GM12878 (cell line): ENCODE results near the gene GNPTAB. TPM values are rescaled to one million over a fixed set of nuclear protein-coding genes. Genes with fewer than 3 reads are reported as not detected.

Source experiments
- CEBPB ChIP-seq, 2 experiments: fragments of 150-350 bp in 1 of 2; IDR thresholded peaks; 2 replicates each; pipeline ENCODE4 v1.6.1; 2012 to 2014; ENCODE audit warnings: low read depth in 2 of 2, low read length in 2 of 2, borderline replicate concordance in 1 of 2, inconsistent platforms in 1 of 2
- NR2C2 ChIP-seq: IDR thresholded peaks from 2 replicates; pipeline ENCODE4 v1.6.1; 2011; ENCODE audit warnings: borderline replicate concordance, low read depth; ENCODE audit not compliant: control insufficient read depth, insufficient read length
- polyA plus RNA-seq, 11 experiments: library from polyadenylated mRNA; depleted of rRNA in 4 of 11; unstranded in 6 of 11; stranded (reverse) in 5 of 11; fragments of >200 nt; fragmentation: Nextera tagmentation in 4 of 11; fragmentation: Illumina TruSeq in 1 of 11; extraction: Ambion mirVana in 4 of 11; extraction: Trizol in 1 of 11; gene quantifications; 1 replicate in 1 of 11; 2 replicates in 10 of 11; pipeline versions ENCODE4 v1.2.1 to v1.2.3, GENCODE V29; 2011 to 2016; ENCODE audit warnings: inconsistent platforms in 2 of 11, missing spikeins in 2 of 11, low read depth in 1 of 11
- total RNA-seq, 4 experiments: library from RNA; depleted of rRNA in 3 of 4; stranded (reverse); fragments of >200 nt in 3 of 4; fragmentation: Illumina TruSeq in 1 of 4; extraction: Trizol in 1 of 4; gene quantifications; 2 replicates each; pipeline versions ENCODE4 v1.2.1 to v1.2.3, GENCODE V29; 2013 to 2021
- TF ChIP-seq, protein P1 (sequence below): fragments of 450-650 bp; IDR thresholded peaks from 2 replicates; pipeline ENCODE4 v1.6.1; 2017; ENCODE audit warnings: mild to moderate bottlenecking, moderate library complexity
- TF ChIP-seq, protein P2 (sequence below): fragments of 450-650 bp; IDR thresholded peaks from 2 replicates; pipeline ENCODE4 v1.6.1; 2018; ENCODE audit warnings: borderline replicate concordance, mild to moderate bottlenecking; ENCODE audit not compliant: partially characterized antibody

GNPTAB gene
- total and polyA plus RNA-seq, 10 of the 15 experiments (the other 5 are each of a cell fraction or from before 2014, with no cell fraction given), result 9.8 to 38.9 (median 35.3) TPM

DNA sequence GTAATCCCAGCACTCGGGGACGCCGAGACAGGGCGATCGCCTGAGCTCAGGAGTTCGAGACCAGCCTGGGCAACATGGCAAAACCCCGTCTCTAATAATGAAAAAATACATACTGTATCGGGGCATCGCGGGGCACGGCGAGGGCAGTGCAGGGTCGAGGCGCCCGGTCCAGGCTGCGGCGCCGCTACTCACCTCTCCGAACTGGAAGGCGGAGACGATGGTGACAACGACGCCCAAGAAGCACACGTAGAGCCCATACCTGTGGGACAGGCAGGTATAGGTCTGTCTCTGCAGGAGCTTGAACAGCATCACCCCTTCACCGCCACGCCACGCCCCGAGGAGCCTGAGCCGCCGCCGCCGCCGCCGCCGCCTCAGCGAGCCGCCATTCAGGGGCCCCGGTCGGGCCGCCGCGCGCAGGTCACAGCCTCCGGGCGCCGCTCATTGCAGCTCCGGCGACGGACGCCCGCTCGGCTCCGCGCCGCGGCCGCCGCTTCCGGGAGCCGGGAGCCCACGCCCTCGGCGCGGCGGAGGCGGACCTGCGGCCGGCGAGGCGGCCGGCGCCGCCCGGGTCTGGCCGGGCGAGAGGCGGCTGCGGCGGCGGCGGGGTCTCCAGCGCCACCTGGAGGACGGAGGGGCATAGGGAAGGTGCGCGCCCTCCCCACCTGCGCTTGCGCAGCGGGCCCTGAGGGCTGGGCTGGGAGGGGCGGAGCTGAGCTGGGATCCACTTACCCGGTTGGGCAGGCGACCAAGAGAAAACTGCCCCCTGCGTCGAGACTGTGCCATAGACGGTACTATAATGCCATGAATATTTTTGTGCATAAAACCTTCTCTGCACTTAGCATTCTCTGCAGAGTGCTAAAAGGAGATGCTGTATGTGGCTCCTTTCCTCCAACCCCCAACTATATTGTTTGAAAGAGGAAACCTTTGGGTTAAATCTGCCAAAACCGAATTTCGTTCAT lies at the start of gene GNPTAB (continued):
- no peak for TF ChIP-seq NR2C2
- TF ChIP-seq CEBPB (IDR thresholded peaks at IDR 0.05; ENCODE audit: borderline replicate concordance in 1 of 2, low read depth in 2 of 2, low read length in 2 of 2), result no peak
- TF ChIP-seq, protein P1, sequence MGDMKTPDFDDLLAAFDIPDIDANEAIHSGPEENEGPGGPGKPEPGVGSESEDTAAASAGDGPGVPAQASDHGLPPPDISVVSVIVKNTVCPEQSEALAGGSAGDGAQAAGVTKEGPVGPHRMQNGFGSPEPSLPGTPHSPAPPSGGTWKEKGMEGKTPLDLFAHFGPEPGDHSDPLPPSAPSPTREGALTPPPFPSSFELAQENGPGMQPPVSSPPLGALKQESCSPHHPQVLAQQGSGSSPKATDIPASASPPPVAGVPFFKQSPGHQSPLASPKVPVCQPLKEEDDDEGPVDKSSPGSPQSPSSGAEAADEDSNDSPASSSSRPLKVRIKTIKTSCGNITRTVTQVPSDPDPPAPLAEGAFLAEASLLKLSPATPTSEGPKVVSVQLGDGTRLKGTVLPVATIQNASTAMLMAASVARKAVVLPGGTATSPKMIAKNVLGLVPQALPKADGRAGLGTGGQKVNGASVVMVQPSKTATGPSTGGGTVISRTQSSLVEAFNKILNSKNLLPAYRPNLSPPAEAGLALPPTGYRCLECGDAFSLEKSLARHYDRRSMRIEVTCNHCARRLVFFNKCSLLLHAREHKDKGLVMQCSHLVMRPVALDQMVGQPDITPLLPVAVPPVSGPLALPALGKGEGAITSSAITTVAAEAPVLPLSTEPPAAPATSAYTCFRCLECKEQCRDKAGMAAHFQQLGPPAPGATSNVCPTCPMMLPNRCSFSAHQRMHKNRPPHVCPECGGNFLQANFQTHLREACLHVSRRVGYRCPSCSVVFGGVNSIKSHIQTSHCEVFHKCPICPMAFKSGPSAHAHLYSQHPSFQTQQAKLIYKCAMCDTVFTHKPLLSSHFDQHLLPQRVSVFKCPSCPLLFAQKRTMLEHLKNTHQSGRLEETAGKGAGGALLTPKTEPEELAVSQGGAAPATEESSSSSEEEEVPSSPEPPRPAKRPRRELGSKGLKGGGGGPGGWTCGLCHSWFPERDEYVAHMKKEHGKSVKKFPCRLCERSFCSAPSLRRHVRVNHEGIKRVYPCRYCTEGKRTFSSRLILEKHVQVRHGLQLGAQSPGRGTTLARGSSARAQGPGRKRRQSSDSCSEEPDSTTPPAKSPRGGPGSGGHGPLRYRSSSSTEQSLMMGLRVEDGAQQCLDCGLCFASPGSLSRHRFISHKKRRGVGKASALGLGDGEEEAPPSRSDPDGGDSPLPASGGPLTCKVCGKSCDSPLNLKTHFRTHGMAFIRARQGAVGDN, result peak; percentile 52
- TF ChIP-seq, protein P2, sequence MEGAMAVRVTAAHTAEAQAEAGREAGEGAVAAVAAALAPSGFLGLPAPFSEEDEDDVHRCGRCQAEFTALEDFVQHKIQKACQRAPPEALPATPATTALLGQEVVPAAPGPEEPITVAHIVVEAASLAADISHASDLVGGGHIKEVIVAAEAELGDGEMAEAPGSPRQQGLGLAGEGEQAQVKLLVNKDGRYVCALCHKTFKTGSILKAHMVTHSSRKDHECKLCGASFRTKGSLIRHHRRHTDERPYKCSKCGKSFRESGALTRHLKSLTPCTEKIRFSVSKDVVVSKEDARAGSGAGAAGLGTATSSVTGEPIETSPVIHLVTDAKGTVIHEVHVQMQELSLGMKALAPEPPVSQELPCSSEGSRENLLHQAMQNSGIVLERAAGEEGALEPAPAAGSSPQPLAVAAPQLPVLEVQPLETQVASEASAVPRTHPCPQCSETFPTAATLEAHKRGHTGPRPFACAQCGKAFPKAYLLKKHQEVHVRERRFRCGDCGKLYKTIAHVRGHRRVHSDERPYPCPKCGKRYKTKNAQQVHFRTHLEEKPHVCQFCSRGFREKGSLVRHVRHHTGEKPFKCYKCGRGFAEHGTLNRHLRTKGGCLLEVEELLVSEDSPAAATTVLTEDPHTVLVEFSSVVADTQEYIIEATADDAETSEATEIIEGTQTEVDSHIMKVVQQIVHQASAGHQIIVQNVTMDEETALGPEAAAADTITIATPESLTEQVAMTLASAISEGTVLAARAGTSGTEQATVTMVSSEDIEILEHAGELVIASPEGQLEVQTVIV, result no peak
- TF ChIP-seq, all 136 proteins: peak for 24
